Cardiac muscle cell (in vitro differentiated cells and primary cell): ENCODE data around the gene DCLRE1A. TPM values are rescaled to one million over a fixed set of nuclear protein-coding genes. Genes with fewer than 3 reads are reported as not detected.
"Not testable (repeated sequence)": the region's sequence is repeated elsewhere in the genome, so short reads cannot be mapped to it uniquely, and the experiment has no call there.

Experiments
- DNase-seq, 2 donors: peaks; one replicate each; pipeline versions ENCODE4 v3.0.0 to v3.0.0-alpha.2; 2010 to 2017; ENCODE audit warnings: low read depth in 1 of 2, low spot score in 1 of 2
- H3K27ac ChIP-seq: fragments of 200-600 bp; sonication (generic); 2 replicates; pipeline ENCODE4 v1.5.1; 2016
- H3K27me3 ChIP-seq: fragments of 200-600 bp; sonication (generic); 2 replicates; pipeline ENCODE4 v1.6.0; 2016; ENCODE audit warnings: control low read depth
- H3K36me3 ChIP-seq: fragments of 200-600 bp; sonication (generic); 2 replicates; pipeline ENCODE4 v1.5.1; 2016; ENCODE audit warnings: control low read depth
- H3K4me1 ChIP-seq: fragments of 200-600 bp; sonication (generic); 2 replicates; pipeline ENCODE4 v1.8.1; 2017; ENCODE audit warnings: low read depth, mild to moderate bottlenecking, mixed run types
- H3K4me3 ChIP-seq: fragments of 200-600 bp; sonication (generic); 2 replicates; pipeline ENCODE4 v1.5.1; 2016; ENCODE audit warnings: mild to moderate bottlenecking
- H3K9me3 ChIP-seq: fragments of 200-600 bp; sonication (generic); 2 replicates; pipeline ENCODE4 v1.5.1; 2017; ENCODE audit warnings: low read depth, mild to moderate bottlenecking, control low read depth
- polyA plus RNA-seq: library from polyadenylated mRNA; unstranded; fragments of >200 nt; fragmentation: Nextera tagmentation; extraction: Ambion mirVana; gene quantifications from 2 replicates; pipeline ENCODE4 v1.2.1, GENCODE V29; 2016
- total RNA-seq: library from RNA; depleted of rRNA; stranded (reverse); fragments of >200 nt; gene quantifications from 2 replicates; pipeline ENCODE4 v1.2.3, GENCODE V29; 2016
- TF ChIP-seq, protein P1 (sequence below): IDR thresholded peaks from 2 replicates; pipeline ENCODE4 v1.5.1; 2012; ENCODE audit warnings: low read depth, mild to moderate bottlenecking, low read length

The DCLRE1A gene
- total and polyA plus RNA-seq, 2 experiments from 2014 or later, result 4.8 to 6.6 TPM

DNA sequence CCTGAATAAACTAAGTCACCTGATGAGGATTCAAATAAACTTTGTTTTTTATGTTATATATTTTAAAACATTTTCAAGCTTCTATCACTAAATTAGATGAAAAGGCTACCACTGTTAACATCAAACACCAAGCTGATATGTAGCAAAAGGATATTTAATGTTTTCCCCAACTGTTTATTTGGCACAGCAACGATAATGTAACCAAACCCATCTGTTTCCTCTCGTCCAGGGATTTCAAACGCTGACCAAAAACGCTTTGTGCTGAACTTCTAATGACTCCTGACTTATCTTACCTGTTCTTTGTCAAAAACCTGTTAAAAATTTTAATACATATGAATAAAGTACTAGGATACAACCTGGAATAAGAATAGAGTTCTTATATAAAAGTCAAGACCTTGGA, 30.5 kb downstream of the DCLRE1A start:
- no peak for DNase-seq
- H3K27me3 ChIP-seq, result no peaks in the 10 kb centered on the region
- H3K9me3 ChIP-seq, result no peaks in the 10 kb centered on the region
- TF ChIP-seq, protein P1, sequence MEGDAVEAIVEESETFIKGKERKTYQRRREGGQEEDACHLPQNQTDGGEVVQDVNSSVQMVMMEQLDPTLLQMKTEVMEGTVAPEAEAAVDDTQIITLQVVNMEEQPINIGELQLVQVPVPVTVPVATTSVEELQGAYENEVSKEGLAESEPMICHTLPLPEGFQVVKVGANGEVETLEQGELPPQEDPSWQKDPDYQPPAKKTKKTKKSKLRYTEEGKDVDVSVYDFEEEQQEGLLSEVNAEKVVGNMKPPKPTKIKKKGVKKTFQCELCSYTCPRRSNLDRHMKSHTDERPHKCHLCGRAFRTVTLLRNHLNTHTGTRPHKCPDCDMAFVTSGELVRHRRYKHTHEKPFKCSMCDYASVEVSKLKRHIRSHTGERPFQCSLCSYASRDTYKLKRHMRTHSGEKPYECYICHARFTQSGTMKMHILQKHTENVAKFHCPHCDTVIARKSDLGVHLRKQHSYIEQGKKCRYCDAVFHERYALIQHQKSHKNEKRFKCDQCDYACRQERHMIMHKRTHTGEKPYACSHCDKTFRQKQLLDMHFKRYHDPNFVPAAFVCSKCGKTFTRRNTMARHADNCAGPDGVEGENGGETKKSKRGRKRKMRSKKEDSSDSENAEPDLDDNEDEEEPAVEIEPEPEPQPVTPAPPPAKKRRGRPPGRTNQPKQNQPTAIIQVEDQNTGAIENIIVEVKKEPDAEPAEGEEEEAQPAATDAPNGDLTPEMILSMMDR, result no peak
- no peak overlapping the region for H3K4me3 ChIP-seq
- no peaks in the 10 kb centered on the region for H3K36me3 ChIP-seq
- no peak overlapping the region for H3K27ac ChIP-seq
- peaks cover 2% of the 10 kb centered on the region for H3K4me1 ChIP-seq

- TF ChIP-seq, protein P1, result no peak
- Histone ChIP-seq H3K4me1 (peaks cover 2% of the 10 kb centered on the region), H3K27me3 (no peaks in the 10 kb centered on the region), H3K9me3 (no peaks in the 10 kb centered on the region), H3K27ac (no peak overlapping the region), H3K4me3 (no peak overlapping the region), H3K36me3 (no peaks in the 10 kb centered on the region)
- DNase-seq, result no peak
These were observed 31.7 kb downstream of the DCLRE1A start for GRCh38 chr10:113822174-113822573.

DNA sequence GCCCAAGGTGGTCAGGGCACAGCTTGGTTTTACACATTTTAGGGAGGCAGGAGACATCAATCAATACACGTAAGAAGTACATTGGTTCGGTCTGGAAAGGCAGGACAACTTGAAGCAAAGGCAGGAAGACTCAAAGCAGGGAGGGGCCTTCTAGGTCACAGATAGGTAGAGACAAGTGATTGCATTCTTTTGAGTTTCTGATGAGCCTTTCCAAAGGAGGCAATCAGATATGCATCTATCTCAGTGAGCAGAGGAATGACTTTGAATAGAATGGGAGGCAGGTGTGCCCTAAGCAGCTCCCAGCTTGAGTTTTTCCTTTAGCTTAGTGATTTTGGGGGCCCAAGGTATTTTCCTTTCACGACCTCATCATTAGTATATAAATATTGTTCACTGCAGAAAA, 32.6 kb downstream of the DCLRE1A start:
- not testable (repeated sequence) for H3K27me3 ChIP-seq, H3K4me1 ChIP-seq, H3K27ac ChIP-seq, H3K9me3 ChIP-seq, H3K36me3 ChIP-seq, DNase-seq, H3K4me3 ChIP-seq

DNA sequence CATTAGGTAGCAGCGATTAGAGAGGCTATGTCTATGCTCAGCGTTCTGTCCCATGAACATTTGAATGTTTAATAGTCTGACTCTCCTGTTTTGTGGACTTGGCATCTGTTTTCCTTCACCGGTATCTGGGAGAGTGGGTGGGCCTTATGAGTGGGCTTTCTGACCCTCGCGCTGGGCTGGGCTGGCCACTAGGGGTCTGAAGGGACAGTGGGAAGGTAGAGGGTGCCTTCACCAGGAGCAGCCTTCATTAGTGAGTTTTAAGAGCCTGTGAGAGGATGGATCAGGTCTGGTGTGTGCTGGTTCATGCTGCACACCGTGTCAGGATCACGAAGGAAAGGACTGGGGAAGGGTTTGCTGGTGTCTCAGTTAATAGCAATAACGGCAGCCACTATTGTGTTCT, 33.4 kb downstream of the DCLRE1A start:
- Histone ChIP-seq H3K27ac (no peak overlapping the region), H3K4me1 (peaks cover 2% of the 10 kb centered on the region), H3K36me3 (no peaks in the 10 kb centered on the region), H3K27me3 (no peaks in the 10 kb centered on the region), H3K9me3 (no peaks in the 10 kb centered on the region), H3K4me3 (no peak overlapping the region)
- DNase-seq, result peak in 1 of 2 donors; percentile 63
- TF ChIP-seq, protein P1, result no peak

GRCh38 chr10:113819989-113820388, 33.9 kb downstream of the DCLRE1A start:
- TF ChIP-seq, protein P1, result no peak
- no peak for DNase-seq

GRCh38 chr10:113814700-113815099, 39.2 kb downstream of the DCLRE1A start:
- H3K27ac ChIP-seq, H3K9me3 ChIP-seq, H3K27me3 ChIP-seq, H3K36me3 ChIP-seq, H3K4me1 ChIP-seq, DNase-seq, H3K4me3 ChIP-seq: not testable (repeated sequence)

More at GRCh38 chr10:113819989-113820388, 33.9 kb downstream of the DCLRE1A start:
- Histone ChIP-seq H3K27me3 (no peaks in the 10 kb centered on the region), H3K36me3 (no peaks in the 10 kb centered on the region), H3K27ac (no peak overlapping the region), H3K4me1 (peaks cover 2% of the 10 kb centered on the region), H3K4me3 (no peak overlapping the region), H3K9me3 (no peaks in the 10 kb centered on the region)

DNA sequence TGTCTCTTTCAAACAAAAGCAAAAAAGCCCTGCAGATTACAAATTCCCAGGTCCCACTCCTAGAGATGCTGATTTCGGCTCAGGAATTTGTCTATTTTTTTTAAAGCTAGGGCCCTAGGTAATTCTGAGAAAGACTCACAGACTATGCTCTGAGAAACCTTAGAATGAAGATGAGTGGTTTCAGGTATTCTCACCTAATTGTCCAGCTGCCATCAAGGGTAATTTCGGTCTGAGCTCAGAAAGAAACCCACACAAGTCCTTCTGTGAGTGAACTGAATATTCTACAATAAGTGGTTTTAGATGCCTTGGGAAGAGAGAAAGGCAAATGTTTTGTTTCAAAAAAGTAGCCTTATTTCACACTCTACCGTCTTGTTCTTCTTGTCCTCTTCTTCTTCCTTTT, 45.7 kb downstream of the DCLRE1A start:
- Histone ChIP-seq H3K27me3 (peaks cover 24% of the 10 kb centered on the region), H3K9me3 (no peaks in the 10 kb centered on the region), H3K4me3 (no peak overlapping the region), H3K27ac (no peak overlapping the region), H3K4me1 (no peaks in the 10 kb centered on the region), H3K36me3 (no peaks in the 10 kb centered on the region)
- DNase-seq, result no peak
- TF ChIP-seq, protein P1, result no peak
